PC-3 (cell line): ENCODE measurements around the gene CBFA2T3.

Source experiments
- CTCF ChIP-seq: fragments of 300-600 bp; sonication (generic); conservative IDR thresholded peaks from 2 replicates; pipeline ENCODE4 v1.5.1; 2017; ENCODE audit warnings: antibody characterized with exemption, low read depth, mild to moderate bottlenecking, low read length
- EZH2 ChIP-seq: fragments of 300-600 bp; sonication (generic); IDR thresholded peaks from one replicate; pipeline ENCODE4 v1.6.1; 2017; ENCODE audit warnings: antibody characterized with exemption, mild to moderate bottlenecking, low read length; ENCODE audit not compliant: unreplicated experiment

GRCh38 chr16:88867581-88868246 is 109.3 kb downstream of the CBFA2T3 start:
- TF ChIP-seq CTCF (no peak), EZH2 (no peak)
